Epithelial cell of proximal tubule (primary cell): ENCODE measurements around the gene CDC16. TPM values are rescaled to one million over a fixed set of nuclear protein-coding genes. Genes with fewer than 3 reads are reported as not detected.

Experiments
- DNase-seq: peaks from one replicate; pipeline ENCODE4 v3.0.0-alpha.2; 2011; ENCODE audit warnings: low read depth
- H3K4me3 ChIP-seq: 2 replicates; pipeline ENCODE4 v1.5.1; 2011; ENCODE audit warnings: low read depth, mild to moderate bottlenecking, low read length
- CTCF ChIP-seq: conservative IDR thresholded peaks from 2 replicates; pipeline ENCODE4 v1.5.1; 2012; ENCODE audit warnings: low read depth, mild to moderate bottlenecking, low read length
- total RNA-seq: library from RNA; depleted of rRNA; stranded (reverse); fragments of >200 nt; gene quantifications from 2 replicates; pipeline ENCODE4 v1.2.3, GENCODE V29; 2015

Gene CDC16
- total RNA-seq, 1 donor from 2014 or later: 20.0 TPM

- no peak for TF ChIP-seq CTCF
- DNase-seq: no peak
- peak overlapping the region; percentile 86 for H3K4me3 ChIP-seq
These were observed 1.0 kb downstream of the CDC16 start for GRCh38 chr13:114235697-114236096.

GRCh38 chr13:114236227-114236626 is 1.5 kb downstream of the CDC16 start:
- no peak for DNase-seq
- H3K4me3 ChIP-seq: peak overlapping the region; percentile 86
- TF ChIP-seq CTCF: no peak

- no peak overlapping the region for H3K4me3 ChIP-seq
- no peak for TF ChIP-seq CTCF
- DNase-seq: no peak
These were observed 2.9 kb downstream of the CDC16 start for GRCh38 chr13:114237415-114238112.

GRCh38 chr13:114241918-114242317 is 7.2 kb downstream of the CDC16 start:
- no peak for TF ChIP-seq CTCF
- no peak for DNase-seq
- H3K4me3 ChIP-seq: no peak overlapping the region

- no peak for DNase-seq
- TF ChIP-seq CTCF: no peak
- no peak overlapping the region for H3K4me3 ChIP-seq
These were observed 9.3 kb downstream of the CDC16 start for GRCh38 chr13:114243971-114244370.

- no peak overlapping the region for H3K4me3 ChIP-seq
- TF ChIP-seq CTCF: no peak
- no peak for DNase-seq
These were observed 9.9 kb downstream of the CDC16 start for GRCh38 chr13:114244637-114245036.

GRCh38 chr13:114248011-114248410 is 13.3 kb downstream of the CDC16 start:
- no peak for TF ChIP-seq CTCF
- H3K4me3 ChIP-seq: no peak overlapping the region
- DNase-seq: peak; percentile 20
